Stomach (tissue), 9 donors: ENCODE results near the gene PRB3. TPM values are rescaled to one million over a fixed set of nuclear protein-coding genes. Genes with fewer than 3 reads are reported as not detected.

Experiments
- DNase-seq, 2 donors: peaks; one replicate each; pipeline versions ENCODE4 v3.0.0 to v3.0.0-alpha.2; 2013 to 2019
- H3K27ac ChIP-seq, 5 donors: fragments of 200-600 bp in 4 of 5; sonication (generic) in 4 of 5; one replicate each; pipeline ENCODE4 v1.5.1; 2013 to 2019; ENCODE audit warnings: mild to moderate bottlenecking in 1 of 5, moderate library complexity in 1 of 5
- H3K27me3 ChIP-seq, 3 donors: fragments of 200-600 bp; sonication (generic); one replicate each; pipeline ENCODE4 v1.5.1; 2017 to 2019; ENCODE audit warnings: mixed run types in 1 of 3
- H3K36me3 ChIP-seq, 4 donors: fragments of 200-600 bp; sonication (generic); 1 replicate in 3 of 4; 2 replicates in 1 of 4; pipeline ENCODE4 v1.5.1; 2016 to 2019
- H3K4me1 ChIP-seq, 4 donors: fragments of 200-600 bp; sonication (generic); one replicate each; pipeline ENCODE4 v1.5.1; 2016 to 2019
- H3K4me3 ChIP-seq, 4 donors: fragments of 200-600 bp; sonication (generic) in 3 of 4; one replicate each; pipeline ENCODE4 v1.5.1; 2016 to 2019; ENCODE audit warnings: mild to moderate bottlenecking in 1 of 4
- H3K9me3 ChIP-seq, 4 donors: fragments of 200-600 bp; sonication (generic); one replicate each; pipeline ENCODE4 v1.5.1; 2016 to 2019
- CTCF ChIP-seq, 7 experiments: fragments of 450-650 bp in 4 of 7; fragments of 200-600 bp in 3 of 7; sonication (generic) in 3 of 7; IDR thresholded peaks; one replicate each; pipeline ENCODE4 v1.5.1; 2016 to 2019; ENCODE audit warnings: antibody characterized with exemption in 7 of 7, control low read depth in 2 of 7, mild to moderate bottlenecking in 1 of 7
- EP300 ChIP-seq: sonication (generic); formaldehyde crosslinking; IDR thresholded peaks from one replicate; pipeline ENCODE4 v1.6.1; 2017; ENCODE audit warnings: antibody characterized with exemption
- POLR2A ChIP-seq, 4 donors: fragments of 450-650 bp; IDR thresholded peaks; one replicate each; pipeline ENCODE4 v1.6.1; 2016; ENCODE audit warnings: antibody characterized with exemption in 4 of 4, control low read depth in 2 of 4, mild to moderate bottlenecking in 1 of 4, moderate library complexity in 1 of 4
- POLR2AphosphoS5 ChIP-seq, 3 donors: sonication (generic); formaldehyde crosslinking; IDR thresholded peaks; one replicate each; pipeline ENCODE4 v1.6.1; 2016; ENCODE audit warnings: antibody characterized with exemption in 3 of 3
- WGBS, 5 donors: extraction: QIAGEN DNeasy Blood & Tissue Kit in 3 of 5; methylation state at CpG; one replicate each; pipeline versions ENCODE4 v1.1.5 to v1.1.7; 2013 to 2018; 5-methylcytosine and 5-hydroxymethylcytosine counted together
- intact Hi-C: fragments of 100-400 bp; cut with DNase I; formaldehyde crosslinking; loops from one replicate; pipeline ENCODE4 v1.15.1; 2023; ENCODE audit warnings: low total_unique reads
- polyA plus RNA-seq, 3 donors: library from polyadenylated mRNA; stranded (reverse); fragments of 200-250 nt; gene quantifications; one replicate each; pipeline ENCODE4 v1.2.3, GENCODE V29; 2013
- total RNA-seq, 5 donors: library from RNA; depleted of rRNA; stranded (reverse); fragments of >200 nt; gene quantifications; one replicate each; pipeline versions ENCODE4 v1.1.0 to v1.2.3, GENCODE V29; 2014 to 2016
- donor health status: healthy with polysubstance abuse.
- donor health status: Bipolar disorder and iron deficiency.
- donor health status: healthy.

The PRB3 gene
- total and polyA plus RNA-seq, 8 donors = not detected

GRCh38 chr12:11264501-11264900 lies 5.0 kb downstream of the PRB3 start:
- Histone ChIP-seq H3K4me1 (no peaks in the 10 kb centered on the region), H3K9me3 (peaks cover 0 to 30% (median 16%) of the 10 kb centered on the region in 4 donors), H3K36me3 (no peaks in the 10 kb centered on the region), H3K27ac (no peak overlapping the region), H3K27me3 (no peaks in the 10 kb centered on the region), H3K4me3 (no peak overlapping the region)
- 89 to 100% (median 92%) methylated on average over 1 of the region's 1 CpG for WGBS, 5 donors
- intact Hi-C loops = no loop called here
- TF ChIP-seq POLR2A (IDR thresholded peaks at IDR 0.05) (no peak), EP300 (no peak), POLR2AphosphoS5 (IDR thresholded peaks at IDR 0.05) (no peak), CTCF (IDR thresholded peaks at IDR 0.05) (no peak)
- no peak for DNase-seq

GRCh38 chr12:11246489-11246888 lies 23.0 kb downstream of the PRB3 start:
- intact Hi-C loops = no loop called here
- H3K9me3 ChIP-seq = peaks cover 0 to 12% (median 2%) of the 10 kb centered on the region in 4 donors

GRCh38 chr12:11242656-11243055 lies 26.9 kb downstream of the PRB3 start:
- 48 to 61% (median 51%) methylated on average over 3 of the region's 3 CpGs for WGBS, 5 donors
- intact Hi-C loops = no loop called here
- Histone ChIP-seq H3K36me3 (no peaks in the 10 kb centered on the region), H3K4me3 (no peak overlapping the region), H3K27me3 (no peaks in the 10 kb centered on the region), H3K27ac (no peak overlapping the region), H3K9me3 (no peaks in the 10 kb centered on the region), H3K4me1 (no peaks in the 10 kb centered on the region)
- TF ChIP-seq POLR2A (IDR thresholded peaks at IDR 0.05) (no peak), EP300 (no peak), CTCF (IDR thresholded peaks at IDR 0.05) (no peak), POLR2AphosphoS5 (IDR thresholded peaks at IDR 0.05) (no peak)
- no peak for DNase-seq

More at GRCh38 chr12:11246489-11246888, 23.0 kb downstream of the PRB3 start:
- H3K4me3 ChIP-seq = no peak overlapping the region
- no peak overlapping the region for H3K27ac ChIP-seq
- TF ChIP-seq EP300 = no peak
- TF ChIP-seq POLR2A (IDR thresholded peaks at IDR 0.05) = no peak
- no peak for TF ChIP-seq CTCF (IDR thresholded peaks at IDR 0.05)
- TF ChIP-seq POLR2AphosphoS5 (IDR thresholded peaks at IDR 0.05) = no peak
- H3K27me3 ChIP-seq = no peaks in the 10 kb centered on the region
- H3K4me1 ChIP-seq = no peaks in the 10 kb centered on the region
- 38 to 80% (median 53%) methylated on average over 1 of the region's 1 CpG for WGBS, 5 donors
- no peaks in the 10 kb centered on the region for H3K36me3 ChIP-seq
- DNase-seq = no peak

- Histone ChIP-seq H3K27me3 (no peaks in the 10 kb centered on the region), H3K27ac (no peak overlapping the region), H3K4me1 (no peaks in the 10 kb centered on the region), H3K9me3 (no peaks in the 10 kb centered on the region), H3K36me3 (no peaks in the 10 kb centered on the region), H3K4me3 (no peak overlapping the region)
- no peak for DNase-seq
- 88 to 95% (median 94%) methylated on average over 3 of the region's 3 CpGs for WGBS, 5 donors
- no peak for TF ChIP-seq EP300
- no peak for TF ChIP-seq CTCF (IDR thresholded peaks at IDR 0.05)
- no peak for TF ChIP-seq POLR2A (IDR thresholded peaks at IDR 0.05)
- TF ChIP-seq POLR2AphosphoS5 (IDR thresholded peaks at IDR 0.05) = no peak
- intact Hi-C loops = no loop called here
Measured at GRCh38 chr12:11240348-11240930, 29.1 kb downstream of the PRB3 start.
